Astrocyte of the spinal cord (primary cell): ENCODE results near the gene FAM199X.

ENCODE experiments used
- DNase-seq: peaks from one replicate; pipeline ENCODE4 v3.0.0; 2011; ENCODE audit warnings: low read depth, low spot score
- H3K4me3 ChIP-seq: 2 replicates; pipeline ENCODE4 v1.5.1; 2011; ENCODE audit warnings: low read depth, mild to moderate bottlenecking, low read length, moderate library complexity
- in situ Hi-C: cut with HindIII; loops from 2 replicates; pipeline ENCODE4 v1.10.0; 2017; ENCODE audit warnings: low sequenced_read_pairs
- TF ChIP-seq, protein P1 (sequence below): IDR thresholded peaks from 2 replicates; pipeline ENCODE4 v1.5.1; 2012; ENCODE audit warnings: low read depth, mild to moderate bottlenecking, low read length, inconsistent platforms

The FAM199X gene

DNA sequence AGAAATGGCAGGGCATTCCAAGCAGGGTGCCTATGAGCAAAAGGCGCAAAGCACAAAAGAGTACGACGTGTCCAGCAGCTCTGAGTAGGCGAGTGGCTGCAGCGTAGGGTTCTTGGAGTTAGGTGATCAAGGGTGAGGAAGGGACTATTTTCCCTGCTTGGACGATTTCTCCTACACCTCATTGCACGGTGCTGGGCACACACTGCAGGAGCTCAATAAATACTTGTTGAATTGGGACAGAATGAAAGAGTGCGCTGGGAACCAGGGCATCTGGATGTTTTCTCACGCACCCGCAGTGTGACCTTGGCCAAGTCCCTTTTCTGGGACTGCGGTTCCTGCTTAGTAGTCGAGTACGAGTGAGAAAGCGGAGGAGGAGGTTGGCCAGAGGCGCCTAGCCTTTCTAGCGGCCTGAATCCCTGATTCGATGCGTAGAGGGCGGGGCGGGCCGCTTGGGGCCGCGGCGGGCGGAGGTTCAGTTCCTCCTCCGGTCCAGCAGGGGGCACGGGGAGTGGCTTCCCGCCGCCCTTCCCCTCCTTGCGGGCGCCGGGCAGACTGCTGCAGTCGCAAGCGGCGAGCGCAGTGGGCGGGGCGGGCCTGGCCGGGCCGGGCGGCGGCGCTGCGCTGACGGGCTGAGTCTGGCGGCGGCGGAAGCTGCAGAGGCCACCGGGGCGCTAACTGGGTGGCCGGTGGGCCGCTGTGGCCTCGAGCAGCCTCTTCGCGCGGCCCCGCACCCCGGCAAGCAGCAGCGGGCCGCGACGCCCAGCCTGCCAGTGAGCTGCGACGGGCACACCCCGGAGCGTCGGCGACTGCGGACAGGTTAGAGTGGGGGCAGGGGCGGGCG lies at the start of gene FAM199X:
FAM199X (plus strand) TSS at position 560 of the 841 bp plus-strand sequence. CDS start 333 bp downstream, outside the sequence.
- peak; percentile 89 for DNase-seq
- in situ Hi-C loops = no loop called here

DNA sequence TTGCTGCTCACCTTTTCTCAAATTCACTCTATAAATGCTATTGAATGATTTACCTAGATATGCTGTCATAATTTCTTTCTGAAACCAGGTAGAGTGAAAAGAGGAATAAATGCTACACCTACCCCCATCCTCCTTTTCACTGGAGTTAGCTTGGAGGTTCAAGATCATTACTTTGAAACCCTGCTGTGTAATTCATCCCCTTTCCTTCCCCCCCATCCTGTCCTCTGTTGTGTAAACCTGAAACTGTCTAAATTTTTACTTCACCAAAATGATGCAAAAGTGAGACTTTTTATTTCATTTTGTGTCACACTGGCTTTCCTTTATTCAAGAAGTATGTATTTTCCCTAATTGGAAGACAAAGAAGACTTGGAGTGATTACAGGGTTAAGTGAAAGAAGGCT lies 48.5 kb upstream of the FAM199X start:
- DNase-seq = no peak
- in situ Hi-C loops = no loop called here
- H3K4me3 ChIP-seq = no peak overlapping the region
- TF ChIP-seq, protein P1, sequence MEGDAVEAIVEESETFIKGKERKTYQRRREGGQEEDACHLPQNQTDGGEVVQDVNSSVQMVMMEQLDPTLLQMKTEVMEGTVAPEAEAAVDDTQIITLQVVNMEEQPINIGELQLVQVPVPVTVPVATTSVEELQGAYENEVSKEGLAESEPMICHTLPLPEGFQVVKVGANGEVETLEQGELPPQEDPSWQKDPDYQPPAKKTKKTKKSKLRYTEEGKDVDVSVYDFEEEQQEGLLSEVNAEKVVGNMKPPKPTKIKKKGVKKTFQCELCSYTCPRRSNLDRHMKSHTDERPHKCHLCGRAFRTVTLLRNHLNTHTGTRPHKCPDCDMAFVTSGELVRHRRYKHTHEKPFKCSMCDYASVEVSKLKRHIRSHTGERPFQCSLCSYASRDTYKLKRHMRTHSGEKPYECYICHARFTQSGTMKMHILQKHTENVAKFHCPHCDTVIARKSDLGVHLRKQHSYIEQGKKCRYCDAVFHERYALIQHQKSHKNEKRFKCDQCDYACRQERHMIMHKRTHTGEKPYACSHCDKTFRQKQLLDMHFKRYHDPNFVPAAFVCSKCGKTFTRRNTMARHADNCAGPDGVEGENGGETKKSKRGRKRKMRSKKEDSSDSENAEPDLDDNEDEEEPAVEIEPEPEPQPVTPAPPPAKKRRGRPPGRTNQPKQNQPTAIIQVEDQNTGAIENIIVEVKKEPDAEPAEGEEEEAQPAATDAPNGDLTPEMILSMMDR = no peak

More for the DNA sequence above, at the start of gene FAM199X:
- TF ChIP-seq, protein P1 = peak; percentile 54
- H3K4me3 ChIP-seq = peak within 1 kb of the TSS; percentile 81

DNA sequence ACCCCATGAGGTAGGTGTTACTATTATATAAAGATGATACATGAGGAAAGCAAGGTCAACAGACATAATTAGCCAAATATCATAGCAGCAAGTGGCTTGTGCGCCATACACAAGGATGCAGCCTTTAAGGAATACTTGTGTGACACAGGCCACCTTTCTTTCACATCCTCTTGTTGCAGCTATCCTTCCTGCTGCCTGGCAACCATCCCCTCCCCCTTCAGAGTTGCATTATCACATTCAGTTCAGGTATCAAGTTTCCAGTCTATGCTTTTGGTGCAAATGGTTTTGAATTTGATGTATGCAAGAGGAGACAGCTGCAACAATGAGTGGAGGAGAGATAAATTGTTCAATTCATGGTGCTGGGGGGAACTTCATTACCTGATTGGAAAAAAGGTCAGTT lies 47.5 kb upstream of the FAM199X start:
- TF ChIP-seq, protein P1 = no peak
- in situ Hi-C loops = no loop called here
- H3K4me3 ChIP-seq = no peak overlapping the region
- no peak for DNase-seq

DNA sequence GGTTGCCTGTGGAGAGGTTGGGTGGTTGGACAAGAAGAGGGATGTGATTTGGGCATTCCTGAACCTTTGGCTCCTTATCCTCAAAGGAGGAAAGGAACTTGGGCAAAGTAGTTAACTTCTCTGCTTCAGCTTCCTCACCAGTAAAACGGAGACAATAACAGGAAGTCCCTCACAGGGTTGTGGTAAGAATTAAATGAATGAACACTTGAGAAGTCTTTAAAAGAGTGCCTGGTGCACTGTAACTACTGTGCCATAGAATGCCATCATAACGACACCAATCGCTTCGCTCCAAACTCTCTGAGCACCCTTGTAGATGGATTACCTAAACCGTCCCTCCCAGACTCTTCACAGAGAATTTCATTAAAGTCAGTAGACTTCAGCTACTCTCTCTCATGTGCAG lies 43.4 kb upstream of the FAM199X start:
- DNase-seq = no peak
- TF ChIP-seq, protein P1 = no peak
- in situ Hi-C loops = no loop called here
- no peak overlapping the region for H3K4me3 ChIP-seq

DNA sequence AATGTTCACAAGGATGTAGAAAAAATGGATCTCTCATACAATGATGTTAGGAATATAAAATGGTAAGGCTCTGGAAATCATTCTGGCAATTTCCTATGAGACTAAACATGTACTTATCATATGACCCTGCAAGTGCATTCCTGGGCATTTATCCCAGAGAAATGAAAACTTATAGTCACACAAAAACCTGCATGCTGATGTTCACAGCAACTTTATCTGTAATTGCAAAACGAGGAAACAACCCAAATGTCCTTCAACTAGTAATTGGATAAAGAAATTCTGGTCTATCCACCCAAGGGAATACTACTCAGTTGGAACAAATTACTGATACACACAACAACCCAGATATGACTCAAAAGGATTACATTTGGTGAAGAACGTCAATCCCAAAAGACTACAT lies 39.4 kb upstream of the FAM199X start:
- in situ Hi-C loops = no loop called here
- TF ChIP-seq, protein P1 = no peak
- no peak overlapping the region for H3K4me3 ChIP-seq
- DNase-seq = no peak

DNA sequence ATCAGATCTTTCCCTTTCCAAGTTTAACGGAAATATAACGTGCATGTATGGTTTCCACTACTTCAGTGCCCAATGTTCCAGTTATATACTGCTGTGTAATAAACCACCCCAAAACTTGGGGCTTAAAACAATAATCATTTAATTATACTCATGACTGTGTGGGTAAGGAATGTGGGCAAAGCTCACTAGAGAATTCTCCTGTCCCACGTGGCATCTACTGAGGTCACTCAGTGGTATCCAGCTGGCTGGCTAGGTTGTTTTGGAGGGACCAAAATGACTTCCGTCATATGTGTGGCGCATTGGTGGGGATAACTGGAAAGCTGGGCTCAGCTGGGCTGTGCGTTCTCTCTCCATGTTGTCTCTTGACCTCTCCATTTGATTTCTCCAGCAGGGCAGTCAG lies 35.4 kb upstream of the FAM199X start:
- DNase-seq = no peak
- TF ChIP-seq, protein P1 = no peak
- H3K4me3 ChIP-seq = no peak overlapping the region
- in situ Hi-C loops = no loop called here
